HEK293T (cell line): Measurements from ENCODE around the gene SLC9A9.

Experiments used
- CTCF ChIA-PET: fragments of 350-600 bp; formaldehyde crosslinking; extraction: SDS; loops from one replicate; lab custom pipeline; 2021; ENCODE audit warnings: antibody characterized with exemption, inconsistent platforms; lab: Yijun Ruan, JAX
- POLR2A ChIA-PET: fragments of 350-600 bp; formaldehyde crosslinking; extraction: SDS; loops from one replicate; lab custom pipeline; 2020; ENCODE audit warnings: antibody characterized with exemption, inconsistent platforms; lab: Yijun Ruan, JAX
- DNase-seq: peaks from one replicate; pipeline ENCODE4 v3.0.0; 2012; ENCODE audit warnings: mixed read lengths; ENCODE audit errors: extremely low spot score
- ARNT ChIP-seq: fragments of 450-650 bp; IDR thresholded peaks from 2 replicates; pipeline ENCODE4 v1.6.1; 2017; ENCODE audit warnings: mild to moderate bottlenecking
- BHLHE40 ChIP-seq: fragments of 450-650 bp; IDR thresholded peaks from 2 replicates; pipeline ENCODE4 v1.6.1; 2016; ENCODE audit warnings: mild to moderate bottlenecking, moderate library complexity, borderline replicate concordance
- CTBP1 ChIP-seq: fragments of 450-650 bp; IDR thresholded peaks from 2 replicates; pipeline ENCODE4 v1.6.1; 2016; ENCODE audit warnings: borderline replicate concordance
- ELF4 ChIP-seq: fragments of 450-650 bp; IDR thresholded peaks from 2 replicates; pipeline ENCODE4 v1.6.1; 2017; ENCODE audit warnings: antibody characterized with exemption
- FOXA1 ChIP-seq: fragments of 450-650 bp; IDR thresholded peaks from 2 replicates; pipeline ENCODE4 v1.6.1; 2016; ENCODE audit warnings: mild to moderate bottlenecking
- FOXK2 ChIP-seq: fragments of 450-650 bp; IDR thresholded peaks from 2 replicates; pipeline ENCODE4 v1.6.1; 2016; ENCODE audit warnings: mild to moderate bottlenecking
- FOXM1 ChIP-seq: fragments of 450-650 bp; IDR thresholded peaks from 2 replicates; pipeline ENCODE4 v1.6.1; 2017; ENCODE audit warnings: mild to moderate bottlenecking, borderline replicate concordance
- HDGF ChIP-seq: fragments of 450-650 bp; IDR thresholded peaks from 2 replicates; pipeline ENCODE4 v1.6.1; 2017; ENCODE audit warnings: antibody characterized with exemption, borderline replicate concordance
- L3MBTL2 ChIP-seq: fragments of 450-650 bp; conservative IDR thresholded peaks from 2 replicates; pipeline ENCODE4 v1.6.1; 2016; ENCODE audit warnings: mild to moderate bottlenecking
- LEF1 ChIP-seq: fragments of 450-650 bp; IDR thresholded peaks from 2 replicates; pipeline ENCODE4 v1.6.1; 2017; ENCODE audit warnings: mild to moderate bottlenecking, borderline replicate concordance
- NFRKB ChIP-seq: fragments of 450-650 bp; IDR thresholded peaks from 2 replicates; pipeline ENCODE4 v1.6.1; 2016; ENCODE audit warnings: mild to moderate bottlenecking, moderate library complexity
- SP1 ChIP-seq: fragments of 450-650 bp; IDR thresholded peaks from 2 replicates; pipeline ENCODE4 v1.6.1; 2017
- SUZ12 ChIP-seq: fragments of 450-650 bp; IDR thresholded peaks from 2 replicates; pipeline ENCODE4 v1.6.1; 2016; ENCODE audit warnings: mild to moderate bottlenecking
- TARDBP ChIP-seq: fragments of 450-650 bp; IDR thresholded peaks from 2 replicates; pipeline ENCODE4 v1.6.1; 2016
- ZNF384 ChIP-seq: fragments of 450-650 bp; IDR thresholded peaks from 2 replicates; pipeline ENCODE4 v1.6.1; 2016
- TF ChIP-seq, protein P1 (sequence below): fragments of 450-650 bp; IDR thresholded peaks from 2 replicates; pipeline ENCODE4 v1.6.1; 2016

SLC9A9 gene

DNA sequence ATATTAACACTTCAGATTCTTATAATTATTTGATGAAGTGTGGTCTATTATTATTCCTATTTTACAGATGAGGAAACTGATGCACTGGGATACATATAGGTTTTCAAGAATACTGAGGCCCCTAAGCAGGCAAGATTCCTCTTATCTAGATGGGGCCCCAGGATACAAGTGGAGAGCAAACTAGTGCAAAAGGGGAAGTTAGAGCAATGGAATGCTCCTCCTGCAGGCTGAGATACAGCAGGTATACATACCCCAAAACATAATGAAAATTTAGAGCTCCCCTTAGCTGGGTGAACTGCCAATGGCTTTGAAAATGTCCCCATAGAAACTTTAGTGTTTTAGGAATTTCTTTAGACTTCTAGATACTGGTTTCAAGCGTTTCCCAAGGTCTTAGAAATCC is 481.6 kb downstream of the SLC9A9 start:
- ChIA-PET CTCF (no interaction called here), POLR2A (no interaction called here)
- TF ChIP-seq BHLHE40 (no peak), FOXM1 (no peak), FOXK2 (no peak)
- no peak for DNase-seq

DNA sequence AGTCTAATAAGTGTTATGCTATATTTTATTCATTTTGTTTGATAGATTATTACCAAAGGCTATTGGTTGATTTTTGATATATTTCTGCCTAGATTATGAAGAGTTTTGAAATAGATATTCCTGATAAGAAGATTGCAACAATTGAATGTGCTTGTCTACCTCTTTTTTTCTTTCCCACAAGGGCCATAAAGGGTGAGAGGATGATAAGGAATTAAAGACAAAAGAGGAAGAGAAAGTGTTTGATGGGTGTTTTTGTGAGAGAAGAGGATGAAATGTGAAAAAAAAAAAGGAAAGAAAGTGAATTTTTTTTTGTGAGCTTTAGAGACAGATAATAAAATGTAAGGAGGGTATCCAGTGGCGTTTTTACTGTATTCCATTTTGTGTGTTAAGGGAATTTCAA is 484.3 kb downstream of the SLC9A9 start:
- ChIA-PET POLR2A (no interaction called here), CTCF (no interaction called here)
- TF ChIP-seq L3MBTL2 = no peak
- no peak for DNase-seq

DNA sequence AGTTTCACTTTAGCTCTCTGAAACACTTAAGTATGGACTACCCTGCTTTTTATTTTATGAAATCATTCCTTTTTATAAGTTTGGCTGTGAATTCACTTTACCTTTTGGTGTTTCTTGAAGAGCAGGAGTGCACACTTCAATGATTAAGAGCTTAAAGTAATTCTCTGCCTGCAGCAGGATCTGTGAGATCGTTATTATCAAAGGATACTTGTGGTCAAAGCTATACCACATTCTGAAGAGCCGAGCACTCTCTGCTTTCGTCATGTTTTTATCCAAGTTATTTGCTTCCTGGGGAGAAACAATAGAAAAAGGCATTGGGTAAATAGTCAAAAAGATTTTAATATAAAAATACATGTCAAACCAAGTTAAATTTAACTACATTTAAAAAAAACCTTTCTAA is 485.0 kb downstream of the SLC9A9 start:
- DNase-seq = no peak
- POLR2A ChIA-PET = no interaction called here
- TF ChIP-seq ARNT = no peak
- TF ChIP-seq SP1 = no peak
- TF ChIP-seq, protein P1, sequence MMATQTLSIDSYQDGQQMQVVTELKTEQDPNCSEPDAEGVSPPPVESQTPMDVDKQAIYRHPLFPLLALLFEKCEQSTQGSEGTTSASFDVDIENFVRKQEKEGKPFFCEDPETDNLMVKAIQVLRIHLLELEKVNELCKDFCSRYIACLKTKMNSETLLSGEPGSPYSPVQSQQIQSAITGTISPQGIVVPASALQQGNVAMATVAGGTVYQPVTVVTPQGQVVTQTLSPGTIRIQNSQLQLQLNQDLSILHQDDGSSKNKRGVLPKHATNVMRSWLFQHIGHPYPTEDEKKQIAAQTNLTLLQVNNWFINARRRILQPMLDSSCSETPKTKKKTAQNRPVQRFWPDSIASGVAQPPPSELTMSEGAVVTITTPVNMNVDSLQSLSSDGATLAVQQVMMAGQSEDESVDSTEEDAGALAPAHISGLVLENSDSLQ = no peak
- TF ChIP-seq FOXA1 = no peak
- TF ChIP-seq FOXK2 = no peak
- TF ChIP-seq ZNF384 = no peak
- no peak for TF ChIP-seq BHLHE40
- no peak for TF ChIP-seq HDGF
- no peak for TF ChIP-seq SUZ12
- TF ChIP-seq L3MBTL2 = no peak
- CTCF ChIA-PET = no interaction called here

DNA sequence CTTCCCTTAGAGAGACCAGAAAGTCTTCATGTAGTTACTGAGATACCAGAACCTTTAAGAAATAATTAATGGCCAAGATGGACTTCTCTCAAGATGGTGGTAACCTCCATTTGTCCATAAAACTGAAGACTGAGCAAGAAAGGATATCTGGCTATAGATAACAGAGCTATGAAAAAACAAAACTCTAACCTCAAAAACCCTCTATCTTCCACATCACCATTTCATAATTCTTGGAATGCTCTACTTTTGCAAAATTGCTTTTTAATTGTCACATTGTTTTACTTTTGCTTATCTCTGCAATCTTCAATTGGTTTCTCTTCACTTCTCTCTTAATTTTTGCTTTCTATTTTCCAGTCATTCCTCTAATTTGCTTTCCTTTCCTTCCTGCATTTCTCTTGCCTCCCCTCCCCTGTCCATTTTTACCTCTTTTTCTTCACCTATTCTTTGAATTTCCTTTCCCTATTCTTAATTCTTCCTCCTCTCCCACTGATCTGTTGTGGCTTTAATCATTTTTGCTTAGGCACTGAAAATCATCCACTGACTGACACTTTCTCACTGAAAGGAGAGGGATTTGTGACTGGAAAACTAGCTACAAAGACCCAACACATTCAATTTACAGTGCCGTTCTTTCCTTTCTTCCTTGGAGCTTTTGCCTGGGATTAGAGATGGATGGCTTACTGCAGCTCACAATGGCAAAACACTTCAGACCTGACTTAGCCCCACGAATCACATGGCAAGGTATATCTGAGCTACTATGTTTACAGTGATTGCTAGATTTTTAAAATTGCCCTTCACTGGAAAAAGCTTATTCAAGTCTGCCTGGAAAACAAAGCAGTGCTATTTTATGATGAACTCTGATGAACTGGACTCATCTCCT is 485.9 kb downstream of the SLC9A9 start:
- CTCF ChIA-PET = interaction anchor here (0.5 kb wide), 1 partner anchor 14 kb away, joined by 3 read pairs; no protein-coding TSS in a partner anchor
- DNase-seq = no peak
- TF ChIP-seq HDGF (no peak), SUZ12 (no peak), FOXA1 (no peak), FOXK2 (no peak), LEF1 (no peak), ELF4 (no peak), ZNF384 (no peak), BHLHE40 (no peak), FOXM1 (no peak), L3MBTL2 (no peak)
- POLR2A ChIA-PET = no interaction called here

DNA sequence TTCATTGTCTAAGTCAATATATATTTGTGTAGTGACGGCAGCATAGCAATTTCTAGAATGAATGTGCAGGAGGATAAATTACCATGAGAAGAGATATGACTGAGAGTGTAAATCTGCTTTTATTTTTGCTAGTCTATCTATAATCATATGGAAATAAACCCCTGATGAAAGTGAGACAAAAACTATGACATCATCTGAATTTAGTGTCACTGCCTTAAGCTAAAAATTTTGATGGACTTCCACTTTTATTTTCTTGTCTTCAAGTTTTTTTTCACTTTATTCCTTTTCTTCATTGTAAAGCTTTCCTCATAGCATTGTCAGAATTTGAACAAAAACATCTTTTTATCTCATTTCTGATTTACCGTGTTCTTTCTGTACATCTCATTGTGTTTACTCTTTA is 486.7 kb downstream of the SLC9A9 start:
- DNase-seq = no peak
- CTCF ChIA-PET = no interaction called here
- POLR2A ChIA-PET = no interaction called here
- TF ChIP-seq NFRKB = no peak
- no peak for TF ChIP-seq ELF4
- TF ChIP-seq ZNF384 = no peak
- no peak for TF ChIP-seq SP1
- TF ChIP-seq FOXA1 = no peak
- TF ChIP-seq ARNT = no peak
- TF ChIP-seq L3MBTL2 = no peak

DNA sequence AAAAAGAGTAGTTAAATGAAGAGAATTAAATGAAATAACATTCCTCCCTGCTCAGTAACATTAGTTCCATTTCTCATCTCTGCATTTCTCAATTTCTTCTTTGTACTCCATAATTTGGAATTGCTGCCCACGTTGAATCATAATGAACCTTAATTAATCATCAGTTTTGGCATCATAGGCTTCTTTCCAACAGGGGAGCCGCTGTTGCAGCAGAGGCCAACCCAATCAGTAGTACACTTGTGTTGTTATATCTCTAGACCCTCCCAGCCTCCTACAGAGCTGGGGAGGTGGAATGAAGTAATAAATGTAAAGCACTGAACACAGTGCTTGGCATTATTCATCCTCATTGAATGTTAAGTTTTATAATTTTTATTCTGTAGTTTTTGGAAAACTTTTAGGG is 488.0 kb downstream of the SLC9A9 start:
- no peak for DNase-seq
- ChIA-PET POLR2A (no interaction called here), CTCF (interaction anchor here (1.4 kb wide), 1 partner anchor 10 kb away, joined by 3 read pairs; no protein-coding TSS in a partner anchor)
- TF ChIP-seq SUZ12 (no peak), ARNT (no peak), HDGF (no peak), L3MBTL2 (no peak), SP1 (no peak), CTBP1 (no peak), FOXM1 (no peak), TARDBP (no peak)
- TF ChIP-seq, protein P1 = no peak

DNA sequence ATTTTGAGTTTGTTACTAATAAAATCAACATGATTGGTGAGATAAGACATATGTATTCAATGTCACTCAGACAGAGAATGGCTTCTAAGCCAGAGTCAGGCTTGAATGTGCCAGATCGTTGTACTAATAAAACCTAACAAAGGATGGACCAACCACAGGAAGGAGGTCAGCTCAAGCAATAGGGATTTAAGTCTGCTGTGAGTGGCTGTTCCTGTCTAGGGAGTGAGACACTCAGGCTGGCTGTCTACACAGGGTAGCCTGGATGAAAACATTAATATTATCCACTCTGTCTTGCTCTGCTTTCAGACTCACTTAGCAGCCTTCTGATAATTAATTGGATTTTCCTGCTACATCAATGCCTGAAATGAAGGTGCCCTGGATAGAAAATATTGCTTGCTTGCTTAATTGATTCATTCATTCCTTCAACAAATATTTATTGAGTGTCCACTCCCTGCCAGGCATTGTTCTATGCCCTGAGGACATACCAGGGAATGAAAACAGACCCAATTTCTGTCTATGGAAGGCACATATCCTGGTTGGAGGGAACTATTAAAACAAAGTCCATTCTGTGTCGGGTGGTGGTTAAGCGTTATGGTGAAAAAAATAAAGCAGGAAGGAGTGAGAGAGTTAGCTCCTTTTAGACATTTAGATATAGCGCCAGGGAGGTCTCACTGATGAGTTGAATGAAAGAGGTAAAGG is 489.3 kb downstream of the SLC9A9 start:
- POLR2A ChIA-PET = no interaction called here
- TF ChIP-seq ZNF384 (no peak), ELF4 (no peak), NFRKB (no peak), HDGF (no peak), ARNT (no peak), FOXM1 (no peak), FOXK2 (no peak), FOXA1 (no peak)
- TF ChIP-seq, protein P1 = no peak
- DNase-seq = no peak
- CTCF ChIA-PET = interaction anchor here (1.4 kb wide), 1 partner anchor 9 kb away, joined by 3 read pairs; no protein-coding TSS in a partner anchor
